ENCODE results near the gene ADARB1.

Gene ADARB1

DNA sequence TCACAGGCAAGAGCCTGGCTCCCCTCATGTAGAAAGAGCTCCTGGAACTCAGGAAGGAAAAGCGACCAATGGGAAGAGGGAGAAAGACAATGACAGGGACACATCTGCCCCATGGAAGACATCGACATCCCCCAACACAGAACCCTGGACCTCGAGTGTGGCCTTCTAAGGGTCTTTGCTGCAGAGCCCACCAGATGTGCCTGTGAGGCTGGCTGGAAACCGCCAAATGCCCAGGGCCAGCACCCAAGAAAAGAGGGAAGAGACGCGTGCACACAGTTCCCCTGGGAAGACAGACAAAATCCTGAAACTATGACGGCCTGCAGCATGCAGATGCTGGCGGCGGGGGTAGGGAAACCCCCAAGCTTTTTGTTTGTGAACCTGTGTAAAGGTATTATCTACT is 36.4 kb upstream of the ADARB1 start:
- peaks cover 11% of the 10 kb centered on the region for H3K9me3 ChIP-seq (ENCODE audit: insufficient read depth, low read length, severe bottlenecking)
- H3K79me2 ChIP-seq (ENCODE audit: insufficient read depth, low read length), result no peaks in the 10 kb centered on the region
- TF ChIP-seq EZH2 (IDR thresholded peaks at IDR 0.05; ENCODE audit: borderline replicate concordance, low read depth, low read length, severe bottlenecking), result no peak
- TF ChIP-seq, protein P1, sequence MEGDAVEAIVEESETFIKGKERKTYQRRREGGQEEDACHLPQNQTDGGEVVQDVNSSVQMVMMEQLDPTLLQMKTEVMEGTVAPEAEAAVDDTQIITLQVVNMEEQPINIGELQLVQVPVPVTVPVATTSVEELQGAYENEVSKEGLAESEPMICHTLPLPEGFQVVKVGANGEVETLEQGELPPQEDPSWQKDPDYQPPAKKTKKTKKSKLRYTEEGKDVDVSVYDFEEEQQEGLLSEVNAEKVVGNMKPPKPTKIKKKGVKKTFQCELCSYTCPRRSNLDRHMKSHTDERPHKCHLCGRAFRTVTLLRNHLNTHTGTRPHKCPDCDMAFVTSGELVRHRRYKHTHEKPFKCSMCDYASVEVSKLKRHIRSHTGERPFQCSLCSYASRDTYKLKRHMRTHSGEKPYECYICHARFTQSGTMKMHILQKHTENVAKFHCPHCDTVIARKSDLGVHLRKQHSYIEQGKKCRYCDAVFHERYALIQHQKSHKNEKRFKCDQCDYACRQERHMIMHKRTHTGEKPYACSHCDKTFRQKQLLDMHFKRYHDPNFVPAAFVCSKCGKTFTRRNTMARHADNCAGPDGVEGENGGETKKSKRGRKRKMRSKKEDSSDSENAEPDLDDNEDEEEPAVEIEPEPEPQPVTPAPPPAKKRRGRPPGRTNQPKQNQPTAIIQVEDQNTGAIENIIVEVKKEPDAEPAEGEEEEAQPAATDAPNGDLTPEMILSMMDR (IDR thresholded peaks at IDR 0.05; ENCODE audit: borderline replicate concordance, extremely low read depth, low read length, poor library complexity, severe bottlenecking), result no peak
- H3K4me1 ChIP-seq (ENCODE audit: insufficient read depth, low read length), result no peaks in the 10 kb centered on the region
- H3K36me3 ChIP-seq (ENCODE audit: insufficient read depth, low read length), result no peaks in the 10 kb centered on the region
- DNase-seq, result no peak
- no peak overlapping the region for H3K9ac ChIP-seq (ENCODE audit: low read depth, low read length)
- no peak overlapping the region for H3K4me3 ChIP-seq (ENCODE audit: low read depth in 1 of 2, low read length in 2 of 2)
- ATAC-seq (ENCODE audit: insufficient read depth, low read depth), result no peak
- no peak overlapping the region for H3K4me2 ChIP-seq (ENCODE audit: insufficient read depth, low read length)
- H3K27me3 ChIP-seq (ENCODE audit: insufficient read depth, low read length, poor library complexity), result no peaks in the 10 kb centered on the region
- no peak overlapping the region for H2AFZ ChIP-seq (ENCODE audit: low read depth, low read length)
- no peak overlapping the region for H3K27ac ChIP-seq (ENCODE audit: low read length)
- no peaks in the 10 kb centered on the region for H4K20me1 ChIP-seq (ENCODE audit: insufficient read depth, low read length)

DNA sequence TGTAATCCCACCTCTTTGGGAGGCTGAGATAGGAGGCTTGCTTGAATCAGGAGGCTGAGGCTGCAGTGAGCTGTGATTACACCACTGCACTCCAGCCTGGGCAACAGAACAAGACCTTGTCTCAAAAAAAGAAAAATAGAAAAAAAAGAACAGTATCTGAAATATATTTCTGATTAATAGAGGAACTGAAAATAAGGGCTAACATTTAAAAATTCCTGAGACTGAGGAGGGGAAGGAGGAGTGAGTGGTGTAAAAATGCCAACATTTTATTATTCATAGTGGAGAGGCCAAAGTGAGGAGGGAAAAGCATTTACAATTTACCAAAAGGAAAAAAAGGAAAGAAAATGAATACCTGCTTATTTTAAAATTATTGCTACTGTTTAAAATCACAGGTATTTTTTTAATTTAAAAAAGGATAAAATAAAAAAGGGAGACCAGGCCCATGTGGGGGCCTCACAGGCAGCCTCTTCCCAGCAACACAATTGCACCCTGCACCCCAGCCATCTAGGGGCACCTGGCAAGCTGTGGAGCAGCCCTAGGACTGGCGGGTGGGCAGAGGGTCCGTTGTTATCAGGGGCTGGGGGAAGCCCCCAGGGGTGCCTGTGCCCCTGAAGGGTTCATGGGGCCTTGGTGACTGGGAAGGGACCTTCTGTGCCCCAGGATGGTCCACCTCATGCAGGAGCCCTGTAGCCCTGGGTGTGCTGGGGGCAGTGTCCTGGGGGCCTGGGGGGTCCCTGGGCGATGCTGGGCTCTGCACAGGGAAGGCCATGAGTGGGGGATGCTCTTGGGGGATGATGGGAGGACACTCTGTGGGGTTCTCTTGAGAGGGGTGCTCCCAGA is 34.8 kb upstream of the ADARB1 start:
- H3K79me2 ChIP-seq (ENCODE audit: insufficient read depth, low read length), result no peaks in the 10 kb centered on the region
- no peaks in the 10 kb centered on the region for H3K4me1 ChIP-seq (ENCODE audit: insufficient read depth, low read length)
- no peak overlapping the region for H3K9ac ChIP-seq (ENCODE audit: low read depth, low read length)
- no peak overlapping the region for H3K4me2 ChIP-seq (ENCODE audit: insufficient read depth, low read length)
- H3K27me3 ChIP-seq (ENCODE audit: insufficient read depth, low read length, poor library complexity), result no peaks in the 10 kb centered on the region
- no peaks in the 10 kb centered on the region for H3K36me3 ChIP-seq (ENCODE audit: insufficient read depth, low read length)
- TF ChIP-seq EZH2 (IDR thresholded peaks at IDR 0.05; ENCODE audit: borderline replicate concordance, low read depth, low read length, severe bottlenecking), result no peak
- TF ChIP-seq, protein P1 (IDR thresholded peaks at IDR 0.05; ENCODE audit: borderline replicate concordance, extremely low read depth, low read length, poor library complexity, severe bottlenecking), result no peak
- DNase-seq (no peak), ATAC-seq (ENCODE audit: insufficient read depth, low read depth) (no peak)
- H2AFZ ChIP-seq (ENCODE audit: low read depth, low read length), result no peak overlapping the region
- H4K20me1 ChIP-seq (ENCODE audit: insufficient read depth, low read length), result no peaks in the 10 kb centered on the region
- H3K9me3 ChIP-seq (ENCODE audit: insufficient read depth, low read length, severe bottlenecking), result peaks cover 11% of the 10 kb centered on the region
- H3K27ac ChIP-seq (ENCODE audit: low read length), result no peak overlapping the region
- no peak overlapping the region for H3K4me3 ChIP-seq (ENCODE audit: low read depth in 1 of 2, low read length in 2 of 2)

GRCh38 chr21:45040157-45040711 is 34.1 kb upstream of the ADARB1 start:
- H3K4me1 ChIP-seq (ENCODE audit: insufficient read depth, low read length), result no peaks in the 10 kb centered on the region
- no peak for ATAC-seq (ENCODE audit: insufficient read depth, low read depth)
- H3K27me3 ChIP-seq (ENCODE audit: insufficient read depth, low read length, poor library complexity), result no peaks in the 10 kb centered on the region
- TF ChIP-seq, protein P1 (IDR thresholded peaks at IDR 0.05; ENCODE audit: borderline replicate concordance, extremely low read depth, low read length, poor library complexity, severe bottlenecking), result no peak
- no peak for TF ChIP-seq EZH2 (IDR thresholded peaks at IDR 0.05; ENCODE audit: borderline replicate concordance, low read depth, low read length, severe bottlenecking)
- H4K20me1 ChIP-seq (ENCODE audit: insufficient read depth, low read length), result no peaks in the 10 kb centered on the region
- no peaks in the 10 kb centered on the region for H3K79me2 ChIP-seq (ENCODE audit: insufficient read depth, low read length)
- H3K27ac ChIP-seq (ENCODE audit: low read length), result no peak overlapping the region
- no peak overlapping the region for H3K9ac ChIP-seq (ENCODE audit: low read depth, low read length)
- no peak for DNase-seq
- H3K36me3 ChIP-seq (ENCODE audit: insufficient read depth, low read length), result no peaks in the 10 kb centered on the region
- H3K4me2 ChIP-seq (ENCODE audit: insufficient read depth, low read length), result no peak overlapping the region
- H2AFZ ChIP-seq (ENCODE audit: low read depth, low read length), result no peak overlapping the region
- H3K9me3 ChIP-seq (ENCODE audit: insufficient read depth, low read length, severe bottlenecking), result peaks cover 11% of the 10 kb centered on the region
- no peak overlapping the region for H3K4me3 ChIP-seq (ENCODE audit: low read depth in 1 of 2, low read length in 2 of 2)
